GM19372 (cell line): ENCODE data around the gene NUP214.
"Not testable (repeated sequence)": the region's sequence is repeated elsewhere in the genome, so short reads cannot be mapped to it uniquely, and the experiment has no call there.

Experiments
- ATAC-seq: cut with Tn5 transposase; IDR thresholded peaks from one replicate; pipeline ENCODE4 v1.9.1; 2021; ENCODE audit warnings: mild to moderate bottlenecking, low read depth, moderate library complexity; ENCODE audit not compliant: unreplicated experiment

NUP214 gene

DNA sequence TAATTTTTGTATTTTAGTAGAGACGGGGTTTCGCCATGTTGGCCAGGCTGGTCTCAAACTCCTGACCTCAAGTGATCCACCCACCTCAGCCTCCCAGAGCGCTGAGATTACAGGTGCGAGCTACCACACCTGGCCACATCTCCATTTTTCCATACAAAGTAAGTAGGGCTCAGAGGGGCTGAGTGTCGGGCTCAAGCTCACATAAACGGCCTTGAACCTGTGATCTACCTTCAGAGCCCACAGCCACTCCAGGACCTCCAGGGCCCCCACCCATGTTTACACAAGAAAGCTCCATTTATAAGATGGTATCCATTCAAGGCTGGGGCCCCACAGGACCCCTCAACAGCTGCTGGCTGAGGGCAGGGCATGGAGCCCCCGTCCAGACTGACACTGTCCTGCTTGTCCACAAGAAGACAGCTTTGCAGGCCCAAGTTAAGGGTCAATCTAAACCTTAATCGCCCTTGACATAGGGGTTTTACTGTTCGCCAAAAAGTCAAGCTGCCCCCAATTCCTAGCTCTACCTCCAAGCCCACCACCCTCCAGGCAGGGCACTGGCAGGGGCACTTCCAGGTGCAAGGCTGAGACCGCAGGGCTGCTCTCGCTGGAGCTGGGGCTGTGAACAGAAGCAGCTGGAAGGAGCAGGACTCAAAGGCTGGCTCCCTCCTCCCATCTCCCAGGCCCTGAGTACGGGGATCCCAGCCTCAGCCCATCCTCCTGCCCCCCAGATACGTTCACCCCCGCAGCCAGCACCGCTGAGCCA lies 132.1 kb downstream of the NUP214 start:
- ATAC-seq = no peak

DNA sequence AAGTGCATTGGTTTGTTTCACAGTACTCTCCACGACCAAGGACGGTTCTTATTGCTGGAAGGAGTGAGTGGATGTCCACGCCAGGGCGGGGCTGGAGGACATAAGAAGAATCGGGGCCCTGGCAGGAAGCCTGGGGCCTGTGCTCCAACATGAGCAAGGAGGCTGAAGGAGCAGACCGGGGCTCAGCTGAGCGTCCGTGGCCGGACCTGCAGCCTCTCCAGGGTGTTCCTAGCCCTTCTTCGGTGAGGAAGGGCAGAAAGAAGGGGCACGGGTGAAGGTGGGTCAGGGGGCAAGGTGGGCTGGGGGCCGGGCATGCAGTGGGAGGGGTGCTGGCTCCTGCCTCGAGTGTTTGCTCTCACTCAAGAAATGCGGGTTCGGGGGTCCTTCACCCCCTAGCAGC lies 132.8 kb downstream of the NUP214 start:
- ATAC-seq = no peak

DNA sequence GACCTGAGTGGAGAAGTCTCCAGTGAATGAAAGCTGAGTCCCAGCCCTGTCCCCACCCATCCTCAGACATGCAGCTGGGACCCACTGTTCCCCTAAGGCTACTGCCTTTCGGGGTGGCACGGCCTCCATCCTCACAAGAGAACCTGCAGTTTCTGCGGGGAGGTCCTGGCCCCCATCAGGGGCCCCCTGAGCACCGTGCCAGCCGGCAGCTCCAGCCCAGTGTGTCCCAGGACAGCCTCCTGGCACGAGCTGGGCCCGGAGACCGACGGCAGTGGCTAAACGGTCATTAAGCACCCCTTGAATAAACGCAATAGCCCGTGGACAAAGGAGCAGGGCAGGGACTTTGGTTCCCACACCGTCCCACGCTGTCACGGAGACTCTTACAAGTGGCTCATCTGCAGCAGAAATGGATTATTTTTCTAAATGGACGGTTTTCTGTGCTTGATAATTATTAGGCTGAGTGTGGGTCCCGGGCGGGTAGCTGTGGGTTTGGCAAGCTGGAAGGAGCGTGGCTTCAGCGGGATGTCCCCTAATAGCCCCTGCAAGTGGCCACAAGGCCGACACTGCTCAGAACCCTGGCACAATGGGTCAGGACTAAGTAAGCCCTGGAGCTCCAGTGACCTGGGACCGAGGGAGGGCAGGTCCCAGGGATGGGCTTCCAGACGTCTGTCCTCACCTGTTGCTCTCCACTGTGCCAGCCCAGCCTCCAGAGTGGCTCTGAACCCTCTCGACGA lies 133.5 kb downstream of the NUP214 start:
- no peak for ATAC-seq

DNA sequence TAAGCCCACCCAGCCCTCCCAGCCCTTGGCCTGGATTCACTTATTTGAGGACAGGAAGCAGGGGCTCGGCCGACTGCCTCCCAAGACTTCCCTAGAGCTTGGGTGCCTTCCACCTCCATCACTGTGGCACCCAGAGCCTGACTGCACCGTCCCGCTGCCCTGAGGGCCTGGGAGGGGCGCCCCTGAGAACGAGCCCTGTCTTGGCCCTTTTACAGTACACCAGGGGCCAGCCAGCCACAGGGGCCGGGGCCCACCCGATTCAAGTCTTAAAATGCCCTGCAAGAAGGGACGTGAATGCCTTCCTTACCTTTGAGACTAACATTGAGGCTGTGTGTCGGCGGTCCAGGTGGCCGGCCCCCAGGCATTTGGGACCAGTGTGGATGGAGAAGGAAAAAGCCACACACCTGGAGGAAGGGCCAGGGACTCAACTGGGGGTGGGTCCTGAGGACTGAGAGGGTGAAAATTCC lies 134.1 kb downstream of the NUP214 start:
- ATAC-seq = no peak

DNA sequence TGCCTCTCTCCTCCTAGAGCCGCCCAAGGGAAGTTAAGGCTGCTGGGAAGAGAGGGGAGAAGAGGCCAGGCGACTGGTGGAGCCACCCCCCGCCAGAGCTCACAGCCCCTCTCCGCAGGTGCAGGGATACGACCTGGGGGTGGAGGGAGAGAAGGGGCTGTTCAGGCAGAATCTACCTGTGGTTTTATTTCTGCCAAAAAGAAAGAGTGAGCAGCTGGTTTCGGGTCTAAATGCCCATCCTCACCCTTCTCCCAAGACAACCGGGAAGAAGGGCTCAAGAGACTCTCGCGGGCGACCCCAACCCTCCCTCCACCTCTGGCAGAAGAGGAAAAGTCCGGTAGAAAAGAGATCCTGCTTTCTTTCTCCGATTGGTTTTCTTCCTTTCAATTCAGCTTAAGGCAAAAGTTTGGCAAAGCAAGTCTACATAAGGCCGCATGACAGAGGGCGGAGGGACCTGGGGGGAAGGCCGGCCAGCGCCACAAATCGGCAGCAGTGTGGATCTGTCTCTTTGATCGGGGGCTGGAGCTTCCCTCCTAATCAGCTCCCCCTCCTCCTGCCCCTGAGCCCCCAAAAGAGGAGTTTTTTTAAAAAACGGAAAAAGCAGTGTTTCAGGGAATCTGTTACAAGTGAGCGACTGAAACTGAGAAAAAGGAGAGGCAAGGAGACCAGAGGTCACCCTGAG lies 134.7 kb downstream of the NUP214 start:
- no peak for ATAC-seq

DNA sequence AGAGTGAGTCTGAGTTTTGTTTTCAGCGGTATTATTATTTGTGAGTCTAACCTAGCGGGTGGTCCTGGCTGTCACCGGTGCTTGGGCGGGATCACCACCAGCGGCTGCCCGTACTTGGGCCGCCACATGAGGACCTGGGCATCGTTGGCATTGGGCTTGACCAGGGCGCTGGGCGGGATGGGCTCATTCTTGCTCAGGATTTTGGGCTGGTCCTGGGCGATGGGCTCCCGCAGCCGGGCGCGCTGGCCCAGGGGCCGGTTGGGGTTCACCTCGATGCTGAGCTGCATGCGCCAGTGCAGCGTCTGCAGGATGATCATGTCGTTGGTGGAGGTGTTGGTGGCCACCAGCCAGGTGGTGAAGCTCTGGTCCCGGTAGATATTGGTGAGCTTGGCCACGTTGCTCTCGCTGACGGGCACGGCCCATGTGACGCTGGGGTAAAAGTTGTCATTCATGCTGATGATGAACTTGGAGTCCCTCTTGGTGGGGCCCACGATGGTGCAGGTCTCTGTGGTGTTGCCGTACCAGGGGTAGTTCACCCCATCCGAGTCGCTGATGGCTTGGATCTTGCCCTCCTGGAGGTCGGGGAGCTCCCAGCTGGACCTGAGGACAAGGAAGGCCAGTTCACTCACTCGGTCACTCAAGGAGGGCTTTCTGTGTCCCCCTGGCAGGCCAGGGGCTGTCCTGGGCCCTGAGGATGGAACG lies 135.5 kb downstream of the NUP214 start:
- ATAC-seq = no peak

DNA sequence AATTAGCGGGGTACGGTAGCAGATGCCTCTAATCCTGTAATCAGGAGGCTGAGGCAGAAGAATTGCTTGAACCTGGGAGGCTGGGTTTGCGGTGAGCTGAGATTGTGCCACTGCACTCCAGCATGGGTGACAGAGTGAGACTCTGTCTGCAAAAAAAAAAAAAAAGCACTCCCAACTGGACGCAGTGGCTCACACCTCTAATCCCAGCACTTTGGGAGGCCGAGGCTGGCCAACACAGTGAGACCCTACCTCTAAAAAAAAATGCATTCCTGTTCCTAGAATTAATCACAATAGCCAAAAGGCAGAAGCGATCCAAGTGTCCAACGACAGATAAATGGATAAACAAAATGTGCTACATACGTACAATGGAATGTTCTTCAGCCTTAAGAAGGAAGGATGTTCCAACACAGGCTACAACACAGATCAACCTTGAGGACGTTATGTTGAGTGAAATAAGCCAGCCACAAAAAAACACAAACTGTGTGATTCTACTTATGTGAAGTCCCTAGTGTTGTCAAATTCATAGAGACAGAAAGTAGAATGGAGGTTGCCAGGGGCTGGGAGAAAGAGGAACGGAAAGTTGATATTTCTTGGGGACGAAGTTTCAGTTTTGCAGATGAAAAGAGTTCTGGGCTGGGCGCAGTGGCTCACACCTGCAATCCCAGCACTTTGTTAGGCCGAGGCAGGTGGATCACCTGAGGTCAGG lies 137.1 kb downstream of the NUP214 start:
- ATAC-seq = no peak

DNA sequence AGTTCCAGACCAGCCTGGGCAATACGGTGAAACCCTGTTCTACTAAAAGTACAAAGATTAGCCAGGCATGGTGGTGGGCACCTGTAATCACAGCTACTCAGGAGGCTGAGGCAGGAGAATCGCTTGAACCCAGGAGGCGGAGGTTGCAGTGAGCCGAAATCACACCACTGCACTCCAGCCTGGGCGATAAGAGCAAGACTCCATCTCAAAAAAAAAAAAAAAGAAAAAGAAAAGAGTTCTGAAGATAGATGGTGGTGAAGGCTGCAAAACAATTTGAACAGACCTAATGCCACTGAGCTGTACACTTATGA lies 137.6 kb downstream of the NUP214 start:
- ATAC-seq = not testable (repeated sequence)

DNA sequence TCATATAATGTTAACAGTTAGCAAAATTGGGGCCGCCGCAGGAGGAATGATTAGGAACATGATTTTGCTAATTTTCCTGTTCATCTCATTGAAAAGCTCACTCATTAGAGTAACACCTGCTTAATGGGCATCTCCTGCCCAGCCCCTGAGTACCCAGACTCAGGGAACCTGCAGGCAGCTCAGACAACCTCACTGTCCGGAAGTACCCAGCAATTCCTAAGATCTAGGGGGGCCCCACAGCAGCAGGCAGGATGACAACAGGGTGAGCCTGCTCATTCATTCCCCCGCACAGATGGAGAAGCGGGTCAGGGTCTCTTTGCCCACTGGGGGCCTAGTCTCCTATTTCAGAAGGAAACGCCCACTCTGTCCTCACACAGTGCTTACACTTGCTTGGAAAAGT lies 138.3 kb downstream of the NUP214 start:
- no peak for ATAC-seq

DNA sequence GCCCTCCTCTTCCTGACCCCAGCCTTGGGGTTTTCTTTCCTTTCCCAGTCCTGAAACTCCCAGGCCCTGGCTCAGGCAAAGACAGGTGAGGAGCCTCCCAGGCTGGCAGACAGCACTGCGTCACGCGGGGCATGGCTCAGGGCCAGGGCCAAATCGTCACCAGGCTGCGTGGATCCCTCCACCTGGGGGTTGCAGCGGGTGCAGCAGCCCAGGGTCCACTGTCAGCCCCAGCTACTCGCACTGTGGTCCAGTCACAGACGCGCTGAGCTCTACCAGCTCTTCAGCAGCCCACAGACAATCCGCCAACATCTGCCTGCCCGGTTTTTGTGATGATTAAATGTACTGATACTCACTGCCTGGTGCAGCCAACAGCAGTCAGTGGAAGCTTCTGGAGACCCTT lies 138.8 kb downstream of the NUP214 start:
- ATAC-seq = no peak

DNA sequence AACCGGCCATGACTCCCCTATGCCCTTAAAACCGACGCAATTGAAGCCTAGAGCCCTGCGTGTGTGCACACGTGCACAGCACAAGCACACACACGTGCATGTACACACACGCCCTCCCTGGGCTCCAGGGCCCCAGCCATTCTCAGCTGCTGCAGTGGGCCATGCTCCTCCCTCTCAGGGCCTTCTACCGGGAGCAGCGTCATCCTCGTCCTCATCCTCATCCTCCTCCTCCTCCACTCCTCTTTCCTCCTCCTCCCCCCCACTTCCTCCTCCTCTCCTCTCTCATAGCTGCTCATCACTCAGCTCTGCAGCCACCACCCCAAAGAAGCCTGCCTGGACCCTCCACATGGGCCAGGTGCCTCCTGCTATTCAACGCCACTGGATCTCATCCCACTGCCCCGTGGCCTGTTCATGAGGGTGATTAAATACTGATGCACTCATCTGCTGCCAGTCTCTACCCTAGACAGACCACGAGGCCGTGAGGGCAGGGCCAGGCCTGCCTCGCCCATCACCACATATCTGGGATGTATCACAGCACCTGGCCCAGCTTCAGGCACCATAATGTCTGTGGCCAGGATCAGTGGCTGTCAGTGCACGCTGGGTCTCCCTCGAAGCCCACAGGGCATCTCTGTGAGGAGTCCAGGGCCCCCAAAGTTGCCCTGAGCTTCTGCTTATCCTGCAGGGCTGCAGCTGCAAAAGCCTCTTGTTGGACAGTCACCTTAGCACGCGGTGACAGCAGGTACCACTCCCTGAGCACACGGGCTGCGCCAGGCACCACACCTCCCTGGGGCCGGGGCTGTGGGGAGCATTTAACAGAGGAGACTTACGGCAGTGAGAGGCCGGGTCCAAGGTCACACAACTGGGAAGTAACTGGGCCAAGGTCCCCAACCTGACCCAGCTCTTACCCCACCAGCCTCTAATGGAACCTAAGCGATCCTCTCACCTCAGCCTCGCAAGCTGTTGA lies 141.2 kb downstream of the NUP214 start:
- no peak for ATAC-seq

DNA sequence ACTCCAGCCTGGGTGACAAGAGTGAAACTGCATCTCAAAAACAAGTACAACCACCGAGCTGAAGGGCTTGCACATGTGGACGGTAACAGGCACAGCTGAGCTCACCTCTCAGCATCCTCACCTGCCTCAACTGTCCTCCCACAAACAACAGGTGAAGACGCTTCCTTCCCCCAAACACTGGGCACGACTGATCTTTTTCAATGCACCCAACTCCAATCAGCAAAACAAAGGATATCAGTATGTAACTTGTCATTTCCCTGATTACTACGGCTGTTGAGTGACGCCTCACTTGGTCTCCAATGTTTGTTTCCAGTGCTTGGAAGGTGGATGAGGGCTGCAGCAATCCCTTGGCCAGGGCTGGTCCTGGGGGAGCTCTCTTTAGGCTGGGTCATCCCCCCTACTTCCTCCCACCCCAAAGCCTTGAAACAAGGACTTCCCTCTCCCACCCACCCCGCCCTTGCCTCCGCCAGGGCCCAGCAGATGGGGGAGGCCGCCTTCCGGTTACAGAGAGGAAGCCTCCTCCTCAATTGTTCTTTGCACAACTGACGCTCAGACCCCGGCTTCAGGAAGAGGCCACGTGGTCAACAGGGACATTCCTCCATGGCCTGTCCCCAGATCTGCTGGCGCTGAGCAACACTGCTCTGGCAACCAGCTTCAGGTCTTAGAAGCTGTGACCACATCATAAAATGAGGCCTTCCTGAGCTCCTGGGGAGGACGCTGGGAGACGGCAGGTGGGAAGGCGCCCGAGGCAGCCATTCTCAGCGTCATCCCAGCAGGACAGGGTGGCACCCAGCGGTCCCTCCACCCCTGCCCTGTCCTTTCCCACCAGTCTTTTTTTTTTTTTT lies 145.0 kb downstream of the NUP214 start:
- ATAC-seq = no peak

DNA sequence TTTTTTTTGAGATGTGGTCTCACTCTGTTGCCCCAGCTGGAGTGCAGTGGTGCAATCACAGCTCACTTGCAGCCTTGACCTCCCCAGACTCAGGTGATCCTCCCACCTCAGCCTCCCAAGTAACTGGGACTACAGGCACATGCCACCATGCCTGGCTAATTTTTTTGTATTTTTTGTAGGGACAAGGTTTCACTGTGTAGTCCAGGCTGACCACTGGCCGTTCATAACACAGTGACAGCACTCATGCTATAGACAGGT lies 145.6 kb downstream of the NUP214 start:
- ATAC-seq = not testable (repeated sequence)

DNA sequence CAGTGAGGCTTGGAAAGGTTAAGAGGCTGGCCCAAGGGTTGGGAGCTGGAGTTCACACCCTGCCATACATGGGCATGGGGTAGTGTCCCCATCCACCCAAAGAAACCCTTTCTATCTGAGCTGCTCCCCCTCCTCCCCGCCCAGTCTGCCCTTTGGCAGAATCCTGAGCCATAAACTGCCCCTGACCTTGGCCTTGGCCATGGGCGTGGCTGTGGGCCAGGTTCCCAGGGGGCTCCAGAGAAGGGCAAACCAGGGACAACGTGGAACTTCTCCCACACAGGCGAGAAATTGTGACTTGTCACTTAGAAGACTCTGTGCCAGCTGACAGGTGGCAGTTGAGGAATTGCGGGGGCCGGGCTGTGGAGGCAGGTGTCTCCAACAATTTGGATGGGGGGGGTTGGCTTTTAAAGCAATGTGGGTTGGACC lies 146.1 kb downstream of the NUP214 start:
- ATAC-seq = no peak

DNA sequence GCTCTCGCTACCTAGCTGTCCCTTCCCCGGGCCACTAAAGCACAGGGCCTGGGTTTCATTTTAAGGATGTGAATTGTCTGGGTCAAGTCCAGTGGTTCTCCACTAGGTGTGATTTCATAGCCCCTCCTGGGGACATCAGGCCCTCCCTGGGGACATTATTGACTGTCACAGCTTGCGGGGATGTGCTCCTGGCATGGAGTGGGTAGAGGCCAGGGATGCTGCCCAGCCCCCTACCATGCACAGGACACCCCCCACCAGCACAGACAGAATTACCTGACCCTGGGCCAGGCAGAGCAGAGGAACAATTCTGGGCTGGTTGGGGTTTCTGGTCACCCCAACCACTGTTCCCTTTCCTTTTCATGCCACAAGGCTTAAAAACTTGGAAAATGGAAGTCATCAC lies 146.8 kb downstream of the NUP214 start:
- no peak for ATAC-seq

DNA sequence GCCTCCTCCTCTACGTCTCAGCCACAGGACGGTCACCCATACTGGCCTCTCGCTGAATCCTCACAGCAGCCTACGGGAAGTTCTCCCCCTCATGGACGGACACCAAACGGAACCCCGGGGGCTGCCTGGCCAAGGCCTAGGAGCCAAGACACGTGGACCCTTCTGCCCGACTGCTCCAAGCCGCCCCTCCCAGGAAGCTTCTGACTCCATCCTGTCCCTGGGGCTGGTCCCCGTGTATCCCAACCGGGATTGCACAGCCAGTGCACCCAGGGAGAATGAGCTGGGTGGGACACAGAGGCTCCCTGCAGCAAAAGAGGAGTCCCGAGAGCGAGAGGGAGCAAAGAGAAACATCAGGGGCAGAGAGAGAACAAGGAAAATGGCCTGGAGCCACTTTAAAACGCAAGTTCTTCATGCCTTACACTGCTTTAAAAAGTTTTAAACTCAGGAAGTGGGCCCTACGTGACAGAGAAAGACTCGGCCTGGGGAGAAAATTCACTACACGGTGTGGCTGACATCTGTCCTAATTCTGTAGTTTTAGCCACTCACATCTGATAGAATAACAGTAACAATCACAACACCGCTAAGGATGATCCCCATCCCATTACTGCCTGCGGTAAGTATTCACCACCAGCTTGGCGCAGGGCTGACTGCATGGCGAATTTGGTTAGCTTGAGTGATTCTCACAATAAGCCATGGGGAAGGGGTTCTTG lies 147.9 kb downstream of the NUP214 start:
- no peak for ATAC-seq

DNA sequence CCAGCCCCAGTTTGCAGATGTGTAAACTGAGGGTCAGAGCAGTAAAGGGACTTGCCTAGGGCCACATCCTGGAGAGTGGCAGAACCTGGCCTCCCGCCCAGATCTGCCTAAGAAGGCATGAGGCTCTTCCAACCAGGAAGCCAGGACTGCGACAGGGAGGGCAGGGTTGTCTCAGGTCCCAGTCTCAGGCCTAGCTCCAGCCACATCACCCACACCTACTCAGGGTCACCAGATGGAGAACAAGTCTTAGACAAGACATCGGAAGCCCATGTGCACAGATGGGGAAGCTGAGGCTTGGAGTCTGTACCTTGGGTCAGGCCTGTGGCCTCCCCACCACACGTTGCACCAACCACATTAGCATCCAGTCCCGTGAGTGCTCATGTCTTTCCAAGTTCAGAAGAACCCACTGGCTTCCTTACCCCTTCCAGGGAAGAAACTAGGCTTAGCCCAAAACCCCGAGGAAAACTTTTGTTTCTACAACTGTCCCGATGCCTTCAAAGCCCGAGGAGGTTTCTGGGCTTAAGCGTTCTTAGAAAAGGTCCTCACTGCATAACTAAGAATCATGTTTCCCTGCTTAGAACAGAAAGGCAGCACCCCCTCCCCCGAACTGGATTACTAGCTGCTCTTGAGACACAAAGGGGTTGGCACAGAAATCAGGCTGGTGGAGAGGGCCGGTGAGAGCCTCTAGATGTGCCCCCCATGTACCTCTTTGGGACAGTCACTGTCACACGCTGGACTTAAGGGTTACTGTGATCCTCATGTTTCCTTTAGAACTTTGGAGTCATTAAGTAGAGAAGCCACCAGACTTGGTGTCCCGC lies 148.7 kb downstream of the NUP214 start:
- ATAC-seq = no peak
